Lower lobe of right lung (tissue), 2 donors: ENCODE measurements around the gene SLC35D3. TPM values are rescaled to one million over a fixed set of nuclear protein-coding genes. Genes with fewer than 3 reads are reported as not detected.

Source experiments
- ATAC-seq, 2 donors: fragments of 200-7000 bp; cut with Tn5 transposase; one replicate each; pipeline ENCODE4 v1.9.1; 2020 to 2022; ENCODE audit warnings: mild to moderate bottlenecking in 2 of 2, moderate library complexity in 2 of 2
- DNase-seq: peaks from one replicate; pipeline ENCODE4 v3.0.0-alpha.2; 2020
- H3K27ac ChIP-seq: fragments of 200-600 bp; one replicate; pipeline ENCODE4 v1.8.0; 2022
- H3K27me3 ChIP-seq: fragments of 200-600 bp; one replicate; pipeline ENCODE4 v1.8.0; 2022; ENCODE audit warnings: low read depth
- H3K36me3 ChIP-seq: fragments of 200-600 bp; one replicate; pipeline ENCODE4 v1.8.0; 2022; ENCODE audit warnings: mild to moderate bottlenecking
- H3K4me1 ChIP-seq: fragments of 200-600 bp; one replicate; pipeline ENCODE4 v1.8.0; 2022
- H3K4me3 ChIP-seq: fragments of 200-600 bp; one replicate; pipeline ENCODE4 v1.8.0; 2022; ENCODE audit warnings: mild to moderate bottlenecking
- H3K9me3 ChIP-seq: fragments of 200-600 bp; one replicate; pipeline ENCODE4 v1.8.0; 2022
- CTCF ChIP-seq: fragments of 200-600 bp; IDR thresholded peaks from one replicate; pipeline ENCODE4 v1.8.0; 2022; ENCODE audit warnings: antibody characterized with exemption, mild to moderate bottlenecking
- intact Hi-C: fragments of 100-400 bp; cut with DNase I; formaldehyde crosslinking; loops from one replicate; pipeline ENCODE4 v1.11.0; 2022
- total RNA-seq: library from RNA; stranded (reverse); fragmentation: NEBNext Ultra II Directional; extraction: Animal tissue kit (Norgen Biotek cat#: 25700); gene quantifications from one replicate; pipeline ENCODE4 v1.2.1, GENCODE V29; 2021
- donor health status: DM: no; HTN: yes; CAD: no; lungs with severe emphysema.

SLC35D3 gene
- total RNA-seq, 1 donor from 2014 or later = not detected

- Histone ChIP-seq H3K27ac (no peak overlapping the region), H3K36me3 (no peaks in the 10 kb centered on the region), H3K4me3 (no peak overlapping the region), H3K9me3 (no peaks in the 10 kb centered on the region), H3K27me3 (no peaks in the 10 kb centered on the region), H3K4me1 (no peaks in the 10 kb centered on the region)
- no peak for TF ChIP-seq CTCF
- DNase-seq (no peak), ATAC-seq (no peak)
- intact Hi-C loops = no loop called here
Observed at GRCh38 chr6:136889271-136890193, 32.6 kb upstream of the SLC35D3 start.

DNA sequence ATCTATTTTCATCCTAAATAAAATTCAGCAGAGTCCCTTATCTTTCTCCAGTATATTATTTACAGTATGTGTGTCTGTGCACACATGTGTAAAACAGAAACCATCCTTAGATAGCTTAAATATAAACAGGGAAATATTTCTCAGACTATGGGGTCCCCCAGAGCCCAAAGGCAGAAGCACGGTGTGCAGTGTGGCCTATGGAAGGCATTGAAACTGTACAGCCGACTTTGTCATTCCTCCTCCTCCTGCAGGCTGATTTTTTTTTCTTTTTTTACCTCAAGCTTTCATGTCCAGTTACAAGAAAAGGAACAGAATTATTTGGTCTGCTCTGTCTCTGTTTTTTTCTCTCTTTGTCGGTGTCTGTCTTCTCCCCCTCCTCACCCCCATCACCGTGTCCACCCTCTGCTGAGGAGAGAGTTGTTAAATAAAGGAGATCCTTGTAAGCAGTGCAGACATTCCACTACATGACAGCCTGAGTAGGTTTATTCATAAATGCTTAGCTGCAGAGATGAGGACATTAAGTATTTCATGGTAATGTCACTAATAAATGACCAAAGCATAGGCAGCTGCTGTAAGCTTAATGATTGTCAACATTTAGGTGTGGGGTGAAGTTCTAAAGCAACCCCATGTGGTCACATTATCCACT is 31.8 kb upstream of the SLC35D3 start:
- ATAC-seq (no peak), DNase-seq (no peak)
- Histone ChIP-seq H3K36me3 (no peaks in the 10 kb centered on the region), H3K4me1 (no peaks in the 10 kb centered on the region), H3K27ac (no peak overlapping the region), H3K4me3 (no peak overlapping the region), H3K9me3 (no peaks in the 10 kb centered on the region), H3K27me3 (no peaks in the 10 kb centered on the region)
- TF ChIP-seq CTCF = no peak
- intact Hi-C loops = no loop called here

DNA sequence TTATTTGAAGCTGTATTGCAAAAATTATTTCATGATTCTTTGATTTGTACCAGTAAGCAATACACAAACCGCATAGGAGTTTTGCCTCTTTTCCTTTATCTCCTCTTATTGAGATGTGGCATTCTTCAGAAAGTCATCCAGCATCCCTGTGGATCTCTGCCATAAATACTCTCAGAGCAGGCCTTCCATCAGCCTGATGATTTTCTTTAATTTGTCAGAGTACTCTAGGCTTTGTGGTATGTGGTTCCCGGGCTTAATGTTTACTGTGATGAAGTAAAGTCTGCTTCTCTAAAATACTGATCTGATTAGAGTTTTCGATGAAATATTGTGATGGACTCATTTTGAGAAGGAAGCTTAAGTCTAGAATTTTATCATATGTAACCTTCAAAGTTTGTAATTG is 31.1 kb upstream of the SLC35D3 start:
- Histone ChIP-seq H3K27me3 (no peaks in the 10 kb centered on the region), H3K9me3 (no peaks in the 10 kb centered on the region), H3K4me3 (no peak overlapping the region), H3K27ac (no peak overlapping the region), H3K4me1 (no peaks in the 10 kb centered on the region), H3K36me3 (no peaks in the 10 kb centered on the region)
- intact Hi-C loops = no loop called here
- TF ChIP-seq CTCF = no peak
- DNase-seq (no peak), ATAC-seq (no peak)

DNA sequence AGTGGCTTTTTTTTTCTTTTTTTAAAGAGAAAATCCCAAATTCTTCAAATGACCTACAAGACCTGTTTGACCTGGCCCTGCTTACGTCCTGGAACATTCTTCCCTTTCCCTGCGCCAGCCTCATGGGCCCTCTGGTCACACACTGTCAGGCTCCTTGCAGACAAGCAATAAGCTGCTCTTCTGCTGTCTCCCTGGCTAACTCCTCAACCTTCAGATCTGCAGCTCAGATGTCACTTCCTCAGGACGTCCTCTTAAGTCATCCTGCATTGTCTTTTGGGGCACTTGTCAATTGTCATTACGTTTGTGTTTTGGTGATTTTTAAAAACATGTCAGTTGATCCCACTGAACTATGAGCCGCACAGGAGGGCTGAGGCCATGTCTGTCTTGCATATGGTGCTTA is 28.9 kb upstream of the SLC35D3 start:
- Histone ChIP-seq H3K36me3 (no peaks in the 10 kb centered on the region), H3K4me1 (no peaks in the 10 kb centered on the region), H3K9me3 (no peaks in the 10 kb centered on the region), H3K4me3 (no peak overlapping the region), H3K27me3 (no peaks in the 10 kb centered on the region), H3K27ac (no peak overlapping the region)
- intact Hi-C loops = no loop called here
- DNase-seq (no peak), ATAC-seq (no peak)
- no peak for TF ChIP-seq CTCF

DNA sequence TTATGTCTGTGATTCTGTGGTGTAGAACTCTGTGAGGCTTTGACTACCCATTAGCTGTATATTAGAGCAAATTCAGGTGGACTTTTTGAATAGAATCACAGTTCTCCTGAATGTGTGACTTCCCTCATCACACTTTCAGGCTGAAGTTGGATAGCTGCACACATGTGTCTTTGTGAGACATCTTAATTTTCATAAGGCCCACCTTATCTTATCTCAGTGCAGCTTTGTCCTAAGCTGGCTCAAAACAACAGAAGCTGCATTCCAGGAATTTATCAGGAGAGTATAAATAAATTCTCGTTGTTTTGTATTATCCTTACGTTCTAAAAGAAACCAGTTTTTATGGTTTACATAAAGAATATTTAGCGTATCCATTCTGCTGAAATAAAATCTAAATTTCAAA is 26.2 kb upstream of the SLC35D3 start:
- H3K4me1 ChIP-seq = no peaks in the 10 kb centered on the region
- intact Hi-C loops = no loop called here
- H3K36me3 ChIP-seq = peaks cover 16% of the 10 kb centered on the region
- no peak for DNase-seq
- no peak overlapping the region for H3K27ac ChIP-seq
- no peak overlapping the region for H3K4me3 ChIP-seq
- no peaks in the 10 kb centered on the region for H3K27me3 ChIP-seq
- TF ChIP-seq CTCF = no peak
- H3K9me3 ChIP-seq = no peaks in the 10 kb centered on the region
- no peak for ATAC-seq
